Measurements from ENCODE around the gene ASAP3. TPM values are rescaled to one million over a fixed set of nuclear protein-coding genes. Genes with fewer than 3 reads are reported as not detected.

The ASAP3 gene
- polyA plus RNA-seq, 2 of the 4 experiments (the other 2 are of a cell fraction) = 4.0 to 5.2 TPM

DNA sequence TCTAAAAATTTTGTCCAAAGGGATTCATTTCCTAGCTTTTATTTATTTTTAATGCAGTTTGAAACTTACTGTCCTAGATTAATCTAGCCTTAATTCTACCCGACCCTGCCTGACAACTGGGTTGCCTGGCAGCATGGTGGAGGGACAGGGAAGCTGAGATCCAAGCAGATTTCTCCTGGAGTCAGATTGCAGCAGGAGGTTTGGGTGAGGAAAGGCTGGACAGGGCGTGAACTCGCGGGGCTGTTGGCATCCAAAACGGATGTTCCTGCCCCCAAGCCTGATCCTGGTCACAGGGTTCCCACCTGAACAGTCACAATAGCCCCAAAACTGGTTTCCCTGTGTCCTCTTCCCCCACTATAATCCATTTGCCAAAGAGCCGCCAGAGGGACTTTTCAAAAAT lies 82.7 kb downstream of the ASAP3 start:
- H3K27ac ChIP-seq = peak overlapping the region in 1 of 2 experiments; percentile 83; a peak in 3 of 6 replicates
- ATAC-seq (no peak), FAIRE-seq (no peak), DNase-seq (ENCODE audit: low read depth in 1 of 2, low spot score in 1 of 2) (no peak)
- no peak overlapping the region for H3K4me2 ChIP-seq
- H3K4me1 ChIP-seq = peaks cover 21% of the 10 kb centered on the region
- CTCF ChIA-PET = interaction anchor here (0.9 to 1.0 kb wide), 3 partner anchors 36 to 96 kb away, joined by 3 to 5 read pairs (median 4); no protein-coding TSS in a partner anchor
- no peak for TF ChIP-seq POLR2AphosphoS2 (conservative IDR thresholded peaks at IDR 0.05; ENCODE audit: low read length)
- TF ChIP-seq CHD2 (IDR thresholded peaks at IDR 0.05; ENCODE audit: low read length, partially characterized antibody) = no peak
- TF ChIP-seq TP53 (CRISPR knock-in tag; IDR thresholded peaks at IDR 0.05) = no peak
- no peak for TF ChIP-seq CEBPB (IDR thresholded peaks at IDR 0.05)
- no peak for TF ChIP-seq EP300 (IDR thresholded peaks at IDR 0.05)
- TF ChIP-seq MYC (IDR thresholded peaks at IDR 0.05; ENCODE audit: borderline replicate concordance, low read length) = no peak
- no peak for TF ChIP-seq JUN (IDR thresholded peaks at IDR 0.05)
- TF ChIP-seq ESRRA (IDR thresholded peaks at IDR 0.05; ENCODE audit: borderline replicate concordance, low read length) = no peak
- TF ChIP-seq HOXA7 (CRISPR knock-in tag; IDR thresholded peaks at IDR 0.05) = no peak
- no peak for TF ChIP-seq SREBF2 (IDR thresholded peaks at IDR 0.05)
- TF ChIP-seq EHMT2 (IDR thresholded peaks at IDR 0.05; ENCODE audit: low read depth) = no peak
- no peak for TF ChIP-seq BHLHE40 (IDR thresholded peaks at IDR 0.05; ENCODE audit: low read depth, low read length)
- no peak for TF ChIP-seq RNF2 (IDR thresholded peaks at IDR 0.05; ENCODE audit: borderline replicate concordance, low read depth)
- POLR2A ChIA-PET = interaction anchor here (4.0 kb wide), 1 partner anchor 57 kb away, joined by 33 read pairs; the partner anchor contains the start of gene HNRNPR
- WGBS (ENCODE audit: missing lambda C conversion rate) = 87% methylated on average over 6 of the region's 6 CpGs
- no peaks in the 10 kb centered on the region for H3K9me3 ChIP-seq
- no peak overlapping the region for H3K4me3 ChIP-seq

DNA sequence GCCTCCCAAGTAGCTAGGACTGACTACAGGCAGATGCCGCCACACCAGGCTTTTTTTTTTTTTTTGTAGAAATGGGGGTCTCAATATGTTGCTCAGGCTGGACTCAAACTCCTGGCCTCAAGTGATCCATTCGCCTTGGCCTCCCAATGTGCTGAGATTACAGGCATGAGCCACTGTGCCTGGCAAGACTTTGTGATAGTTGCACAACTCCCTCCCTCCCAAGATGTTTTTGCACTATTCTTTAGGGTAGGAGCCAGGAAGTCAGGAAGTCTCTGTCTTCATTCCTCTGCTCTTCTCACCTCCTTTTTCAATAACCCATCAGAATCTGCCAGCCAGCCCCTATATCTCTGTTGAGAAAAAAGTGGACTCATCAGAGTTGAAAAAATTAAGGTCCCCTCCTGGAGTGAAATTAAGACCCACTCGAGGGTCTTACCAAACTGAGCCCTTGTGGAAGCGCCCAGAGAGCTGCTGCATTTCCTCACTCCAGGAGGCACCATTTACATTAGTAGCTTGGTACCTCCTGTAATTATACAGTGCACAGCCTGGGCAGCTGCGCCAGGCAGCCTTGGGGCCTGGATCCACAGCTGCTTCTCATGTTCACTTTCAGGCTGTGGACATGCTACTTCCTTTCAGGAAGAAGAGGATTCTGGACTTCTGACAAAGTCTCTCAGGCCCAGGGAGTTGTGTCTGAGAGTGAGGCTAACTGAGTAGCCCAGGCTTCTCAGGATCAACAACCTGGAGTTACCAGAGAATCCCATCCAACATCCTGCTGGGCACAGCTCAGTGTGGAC lies 83.5 kb downstream of the ASAP3 start:
- WGBS (ENCODE audit: missing lambda C conversion rate) = 84% methylated on average over 5 of the region's 5 CpGs
- Histone ChIP-seq H3K9me3 (no peaks in the 10 kb centered on the region), H3K4me3 (no peak overlapping the region), H3K27ac (peak overlapping the region in 1 of 2 experiments; percentile 83; a peak in 3 of 6 replicates), H3K4me2 (no peak overlapping the region), H3K4me1 (peaks cover 21% of the 10 kb centered on the region)
- DNase-seq (ENCODE audit: low read depth in 1 of 2, low spot score in 1 of 2) (no peak), FAIRE-seq (no peak), ATAC-seq (no peak)
- ChIA-PET CTCF (interaction anchor here (0.9 kb wide), 1 partner anchor 35 kb away, joined by 5 read pairs; no protein-coding TSS in a partner anchor), POLR2A (interaction anchor here (4.0 kb wide), 1 partner anchor 56 kb away, joined by 33 read pairs; the partner anchor contains the start of gene HNRNPR)
- TF ChIP-seq HOXB13 (CRISPR knock-in tag; IDR thresholded peaks at IDR 0.05; ENCODE audit: low read depth) (no peak), NPAS2 (CRISPR knock-in tag; IDR thresholded peaks at IDR 0.05; ENCODE audit: borderline replicate concordance) (no peak), NR3C1 (IDR thresholded peaks at IDR 0.05) (no peak), HDAC2 (IDR thresholded peaks at IDR 0.05) (no peak), RAD21 (conservative IDR thresholded peaks at IDR 0.05 in 1 of 2, IDR thresholded peaks at IDR 0.05 in 1 of 2) (no peak), RCOR1 (IDR thresholded peaks at IDR 0.05; ENCODE audit: low read depth, low read length) (no peak), HOXA7 (CRISPR knock-in tag; IDR thresholded peaks at IDR 0.05) (no peak), HMGXB4 (CRISPR knock-in tag; IDR thresholded peaks at IDR 0.05; ENCODE audit: borderline replicate concordance) (no peak), POLR2AphosphoS2 (conservative IDR thresholded peaks at IDR 0.05; ENCODE audit: low read length) (no peak), MAFK (IDR thresholded peaks at IDR 0.05; ENCODE audit: partially characterized antibody) (no peak), ESRRA (IDR thresholded peaks at IDR 0.05; ENCODE audit: borderline replicate concordance, low read length) (no peak), ZFP36 (IDR thresholded peaks at IDR 0.05; ENCODE audit: borderline replicate concordance, partially characterized antibody) (no peak), CBX8 (IDR thresholded peaks at IDR 0.05) (no peak), TP53 (CRISPR knock-in tag; IDR thresholded peaks at IDR 0.05) (no peak), SREBF2 (IDR thresholded peaks at IDR 0.05) (no peak)
- TF ChIP-seq, protein P1, sequence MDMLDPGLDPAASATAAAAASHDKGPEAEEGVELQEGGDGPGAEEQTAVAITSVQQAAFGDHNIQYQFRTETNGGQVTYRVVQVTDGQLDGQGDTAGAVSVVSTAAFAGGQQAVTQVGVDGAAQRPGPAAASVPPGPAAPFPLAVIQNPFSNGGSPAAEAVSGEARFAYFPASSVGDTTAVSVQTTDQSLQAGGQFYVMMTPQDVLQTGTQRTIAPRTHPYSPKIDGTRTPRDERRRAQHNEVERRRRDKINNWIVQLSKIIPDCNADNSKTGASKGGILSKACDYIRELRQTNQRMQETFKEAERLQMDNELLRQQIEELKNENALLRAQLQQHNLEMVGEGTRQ (IDR thresholded peaks at IDR 0.05) = no peak
- TF ChIP-seq, protein P2, sequence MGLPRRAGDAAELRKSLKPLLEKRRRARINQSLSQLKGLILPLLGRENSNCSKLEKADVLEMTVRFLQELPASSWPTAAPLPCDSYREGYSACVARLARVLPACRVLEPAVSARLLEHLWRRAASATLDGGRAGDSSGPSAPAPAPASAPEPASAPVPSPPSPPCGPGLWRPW (IDR thresholded peaks at IDR 0.05) = no peak

Data from A549 (cell line).